Measurements from ENCODE around the gene ADGRF1.

DNA sequence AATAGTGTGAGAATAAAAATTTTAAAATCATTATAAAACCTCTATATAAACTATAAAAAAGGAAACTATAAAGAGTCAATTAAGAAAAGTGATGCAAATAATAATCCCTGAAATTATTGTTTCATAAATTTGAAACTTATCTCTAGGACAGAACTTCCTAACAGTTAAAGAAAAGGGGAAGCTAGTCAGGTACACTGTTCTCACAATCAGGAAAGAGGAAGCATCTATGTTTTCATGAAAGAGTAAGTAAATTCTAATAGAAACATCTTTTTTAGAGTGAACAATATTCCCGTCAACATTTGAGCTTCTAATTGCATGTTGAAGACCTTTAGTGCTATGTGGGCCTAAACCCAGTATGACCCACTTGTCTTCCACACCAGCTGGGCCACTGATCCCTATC is 1.2 kb upstream of the ADGRF1 start:
- TF ChIP-seq, protein P1, sequence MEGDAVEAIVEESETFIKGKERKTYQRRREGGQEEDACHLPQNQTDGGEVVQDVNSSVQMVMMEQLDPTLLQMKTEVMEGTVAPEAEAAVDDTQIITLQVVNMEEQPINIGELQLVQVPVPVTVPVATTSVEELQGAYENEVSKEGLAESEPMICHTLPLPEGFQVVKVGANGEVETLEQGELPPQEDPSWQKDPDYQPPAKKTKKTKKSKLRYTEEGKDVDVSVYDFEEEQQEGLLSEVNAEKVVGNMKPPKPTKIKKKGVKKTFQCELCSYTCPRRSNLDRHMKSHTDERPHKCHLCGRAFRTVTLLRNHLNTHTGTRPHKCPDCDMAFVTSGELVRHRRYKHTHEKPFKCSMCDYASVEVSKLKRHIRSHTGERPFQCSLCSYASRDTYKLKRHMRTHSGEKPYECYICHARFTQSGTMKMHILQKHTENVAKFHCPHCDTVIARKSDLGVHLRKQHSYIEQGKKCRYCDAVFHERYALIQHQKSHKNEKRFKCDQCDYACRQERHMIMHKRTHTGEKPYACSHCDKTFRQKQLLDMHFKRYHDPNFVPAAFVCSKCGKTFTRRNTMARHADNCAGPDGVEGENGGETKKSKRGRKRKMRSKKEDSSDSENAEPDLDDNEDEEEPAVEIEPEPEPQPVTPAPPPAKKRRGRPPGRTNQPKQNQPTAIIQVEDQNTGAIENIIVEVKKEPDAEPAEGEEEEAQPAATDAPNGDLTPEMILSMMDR (IDR thresholded peaks at IDR 0.05; ENCODE audit: insufficient read depth, low read length): no peak
- no peak for TF ChIP-seq GABPA (IDR thresholded peaks at IDR 0.05; ENCODE audit: low read depth)
- no peak for TF ChIP-seq POLR2AphosphoS5 (IDR thresholded peaks at IDR 0.05; ENCODE audit: low read depth)

Measured in HL-60 (cell line).